BE2C (cell line): ENCODE results near the gene SLC39A13.

Experiments
- DNase-seq: peaks from one replicate; pipeline ENCODE4 v3.0.0-alpha.2; 2020
- H3K27me3 ChIP-seq: fragments of 250-450 bp; sonication (Bioruptor Pico); 2 replicates; pipeline ENCODE4 v1.5.1; 2020; ENCODE audit warnings: mild to moderate bottlenecking
- H3K36me3 ChIP-seq: fragments of 250-450 bp; sonication (Bioruptor Pico); 2 replicates; pipeline ENCODE4 v1.5.1; 2020; ENCODE audit warnings: mild to moderate bottlenecking
- H3K4me1 ChIP-seq: fragments of 250-450 bp; sonication (Bioruptor Pico); 2 replicates; pipeline ENCODE4 v1.5.1; 2020
- H3K4me3 ChIP-seq: 2 replicates; pipeline ENCODE4 v1.5.1; 2011; ENCODE audit warnings: low read depth, low read length
- H3K9me3 ChIP-seq: fragments of 250-450 bp; sonication (Bioruptor Pico); 2 replicates; pipeline ENCODE4 v1.5.1; 2020
- CTCF ChIP-seq: IDR thresholded peaks from 2 replicates; pipeline ENCODE4 v1.5.1; 2012; ENCODE audit warnings: mild to moderate bottlenecking, low read depth, low read length

SLC39A13 gene

GRCh38 chr11:47411884-47412746 lies 3.7 kb downstream of the SLC39A13 start:
- no peaks in the 10 kb centered on the region for H3K27me3 ChIP-seq
- peaks cover 2% of the 10 kb centered on the region; the same call in 1 of the 2 replicates for H3K36me3 ChIP-seq
- no peaks in the 10 kb centered on the region for H3K4me1 ChIP-seq
- peak; percentile 65 for DNase-seq
- TF ChIP-seq CTCF, result peak; percentile 54
- H3K9me3 ChIP-seq, result no peaks in the 10 kb centered on the region
- H3K4me3 ChIP-seq, result no peak overlapping the region

- no peak for TF ChIP-seq CTCF
- Histone ChIP-seq H3K27me3 (no peaks in the 10 kb centered on the region), H3K4me3 (no peak overlapping the region), H3K36me3 (peaks cover 10% of the 10 kb centered on the region), H3K9me3 (no peaks in the 10 kb centered on the region), H3K4me1 (no peaks in the 10 kb centered on the region)
- no peak for DNase-seq
Measured at GRCh38 chr11:47413351-47413750, 5.0 kb downstream of the SLC39A13 start.

GRCh38 chr11:47413908-47414684 lies 5.7 kb downstream of the SLC39A13 start:
- no peak for DNase-seq
- H3K4me1 ChIP-seq, result no peaks in the 10 kb centered on the region
- H3K27me3 ChIP-seq, result no peaks in the 10 kb centered on the region
- H3K9me3 ChIP-seq, result no peaks in the 10 kb centered on the region
- no peak for TF ChIP-seq CTCF
- H3K4me3 ChIP-seq, result no peak overlapping the region
- peaks cover 18% of the 10 kb centered on the region for H3K36me3 ChIP-seq

GRCh38 chr11:47414685-47415070 lies 6.3 kb downstream of the SLC39A13 start:
- Histone ChIP-seq H3K4me3 (no peak overlapping the region), H3K36me3 (peaks cover 21% of the 10 kb centered on the region)

GRCh38 chr11:47415091-47415854 lies 6.9 kb downstream of the SLC39A13 start:
- TF ChIP-seq CTCF, result no peak
- Histone ChIP-seq H3K4me1 (no peaks in the 10 kb centered on the region), H3K9me3 (no peaks in the 10 kb centered on the region), H3K4me3 (no peak overlapping the region), H3K27me3 (no peaks in the 10 kb centered on the region), H3K36me3 (peaks cover 25% of the 10 kb centered on the region)
- DNase-seq, result no peak

More at GRCh38 chr11:47414685-47415070, 6.3 kb downstream of the SLC39A13 start:
- Histone ChIP-seq H3K9me3 (no peaks in the 10 kb centered on the region), H3K27me3 (no peaks in the 10 kb centered on the region), H3K4me1 (no peaks in the 10 kb centered on the region)
- no peak for TF ChIP-seq CTCF
- DNase-seq, result no peak
